GM21786 (cell line): ENCODE measurements around the gene ZFHX3.

Source experiments
- ATAC-seq: cut with Tn5 transposase; IDR thresholded peaks from one replicate; pipeline ENCODE4 v1.9.1; 2021; ENCODE audit not compliant: unreplicated experiment

The ZFHX3 gene

GRCh38 chr16:72886346-72886974 is 161.5 kb downstream of the ZFHX3 start:
- no peak for ATAC-seq

- no peak for ATAC-seq
Observed at GRCh38 chr16:72884573-72884972, 163.4 kb downstream of the ZFHX3 start.

- no peak for ATAC-seq
Observed at GRCh38 chr16:72884037-72884436, 163.9 kb downstream of the ZFHX3 start.

GRCh38 chr16:72879846-72880245 is 168.1 kb downstream of the ZFHX3 start:
- ATAC-seq: no peak

- ATAC-seq: no peak
Observed at GRCh38 chr16:72878301-72879269, 169.3 kb downstream of the ZFHX3 start.

GRCh38 chr16:72877374-72878028 is 170.4 kb downstream of the ZFHX3 start:
- ATAC-seq: no peak

GRCh38 chr16:72876981-72877373 is 171.0 kb downstream of the ZFHX3 start:
- no peak for ATAC-seq

- ATAC-seq: no peak
Observed at GRCh38 chr16:72876221-72876620, 171.7 kb downstream of the ZFHX3 start.

GRCh38 chr16:72875291-72876031 is 172.5 kb downstream of the ZFHX3 start:
- no peak for ATAC-seq

- ATAC-seq: no peak
Observed at GRCh38 chr16:72873853-72874252, 174.1 kb downstream of the ZFHX3 start.

- no peak for ATAC-seq
Observed at GRCh38 chr16:72873044-72873443, 174.9 kb downstream of the ZFHX3 start.

GRCh38 chr16:72865835-72866234 is 182.1 kb downstream of the ZFHX3 start:
- ATAC-seq: no peak

- ATAC-seq: no peak
Observed at GRCh38 chr16:72865258-72865657, 182.7 kb downstream of the ZFHX3 start.

GRCh38 chr16:72864130-72864833 is 183.6 kb downstream of the ZFHX3 start:
- ATAC-seq: no peak

GRCh38 chr16:72862090-72862489 is 185.8 kb downstream of the ZFHX3 start:
- ATAC-seq: no peak

- no peak for ATAC-seq
Observed at GRCh38 chr16:72860726-72861562, 187.0 kb downstream of the ZFHX3 start.

GRCh38 chr16:72859581-72859980 is 188.3 kb downstream of the ZFHX3 start:
- no peak for ATAC-seq

- ATAC-seq: no peak
Observed at GRCh38 chr16:72858665-72859493, 189.0 kb downstream of the ZFHX3 start.
